H9 (cell line): ENCODE results near the gene BIN1. TPM values are rescaled to one million over a fixed set of nuclear protein-coding genes. Genes with fewer than 3 reads are reported as not detected.

Source experiments
- DNase-seq: peaks from one replicate; pipeline ENCODE4 v3.0.0-alpha.2; 2017
- H2AFZ ChIP-seq: one replicate; pipeline ENCODE4 v1.6.1; 2013; ENCODE audit warnings: mild to moderate bottlenecking, low read length, control low read depth, moderate library complexity
- H2AK5ac ChIP-seq: 2 replicates; pipeline ENCODE4 v1.6.1; 2013; ENCODE audit warnings: low read length, control low read depth, mixed read lengths; ENCODE audit not compliant: insufficient read length
- H2BK120ac ChIP-seq: one replicate; pipeline ENCODE4 v1.6.1; 2013; ENCODE audit warnings: low read depth, mild to moderate bottlenecking, low read length, control low read depth, inconsistent platforms; ENCODE audit not compliant: poor library complexity, severe bottlenecking
- H2BK12ac ChIP-seq: 2 replicates; pipeline ENCODE4 v1.6.1; 2013; ENCODE audit warnings: low read length, control low read depth, mixed read lengths, low read depth; ENCODE audit not compliant: insufficient read length
- H2BK15ac ChIP-seq: 2 replicates; pipeline ENCODE4 v1.6.1; 2013; ENCODE audit warnings: low read depth, low read length, control low read depth
- H2BK20ac ChIP-seq: one replicate; pipeline ENCODE4 v1.6.1; 2013; ENCODE audit warnings: low read depth, mild to moderate bottlenecking, low read length, control low read depth, inconsistent platforms; ENCODE audit not compliant: poor library complexity, severe bottlenecking
- H2BK5ac ChIP-seq: 2 replicates; pipeline ENCODE4 v1.6.1; 2013; ENCODE audit warnings: low read length, control low read depth, mixed read lengths; ENCODE audit not compliant: insufficient read length
- H3K14ac ChIP-seq: 2 replicates; pipeline ENCODE4 v1.6.1; 2013; ENCODE audit warnings: low read length, control low read depth; ENCODE audit not compliant: insufficient read depth
- H3K18ac ChIP-seq: 2 replicates; pipeline ENCODE4 v1.6.1; 2013; ENCODE audit warnings: low read depth, mild to moderate bottlenecking, mixed read lengths, low read length, control low read depth; ENCODE audit not compliant: insufficient read length
- H3K23ac ChIP-seq: 2 replicates; pipeline ENCODE4 v1.6.1; 2013; ENCODE audit warnings: low read length, control low read depth, mixed read lengths, low read depth; ENCODE audit not compliant: insufficient read length
- H3K23me2 ChIP-seq: 2 replicates; pipeline ENCODE4 v1.6.1; 2013; ENCODE audit warnings: low read depth, mild to moderate bottlenecking, mixed read lengths, low read length, control low read depth; ENCODE audit not compliant: insufficient read length, poor library complexity, severe bottlenecking
- H3K27ac ChIP-seq: 2 replicates; pipeline ENCODE4 v1.5.1; 2013; ENCODE audit warnings: low read length, control low read depth, mixed read lengths, low read depth; ENCODE audit not compliant: insufficient read length
- H3K27me3 ChIP-seq: 2 replicates; pipeline ENCODE4 v1.6.1; 2013; ENCODE audit warnings: low read length, control low read depth, inconsistent platforms; ENCODE audit not compliant: insufficient read depth
- H3K4ac ChIP-seq: 2 replicates; pipeline ENCODE4 v1.6.1; 2013; ENCODE audit warnings: low read depth, mild to moderate bottlenecking, control low read depth, inconsistent platforms, low read length, moderate library complexity
- H3K4me1 ChIP-seq: 2 replicates; pipeline ENCODE4 v1.6.1; 2013; ENCODE audit warnings: low read length, control low read depth, inconsistent platforms; ENCODE audit not compliant: insufficient read depth
- H3K4me2 ChIP-seq: 2 replicates; pipeline ENCODE4 v1.6.1; 2013; ENCODE audit warnings: low read length, control low read depth, mixed read lengths; ENCODE audit not compliant: insufficient read length, insufficient read depth
- H3K56ac ChIP-seq: 2 replicates; pipeline ENCODE4 v1.6.1; 2013; ENCODE audit warnings: low read depth, mild to moderate bottlenecking, mixed read lengths, low read length, control low read depth; ENCODE audit not compliant: insufficient read length
- H3K79me1 ChIP-seq: 2 replicates; pipeline ENCODE4 v1.6.1; 2013; ENCODE audit warnings: low read depth, mild to moderate bottlenecking, moderate library complexity, low read length, control low read depth, inconsistent platforms; ENCODE audit not compliant: insufficient read depth, poor library complexity, severe bottlenecking
- H3K79me2 ChIP-seq: 2 replicates; pipeline ENCODE4 v1.6.1; 2013; ENCODE audit warnings: low read length, control low read depth, inconsistent platforms; ENCODE audit not compliant: insufficient read depth
- H3K9ac ChIP-seq: 2 replicates; pipeline ENCODE4 v1.6.1; 2013; ENCODE audit warnings: low read length, control low read depth, mixed read lengths; ENCODE audit not compliant: insufficient read length; ENCODE audit errors: extremely low read depth
- H3K9me3 ChIP-seq: one replicate; pipeline ENCODE4 v1.6.1; 2013; ENCODE audit warnings: low read depth, low read length, inconsistent platforms; ENCODE audit not compliant: control insufficient read depth
- H3T11ph ChIP-seq: one replicate; pipeline ENCODE4 v1.6.1; 2013; ENCODE audit warnings: mild to moderate bottlenecking, low read length, control low read depth, inconsistent platforms
- H4K20me1 ChIP-seq: one replicate; pipeline ENCODE4 v1.6.1; 2013; ENCODE audit not compliant: control insufficient read depth, insufficient read length, insufficient read depth
- H4K5ac ChIP-seq: 2 replicates; pipeline ENCODE4 v1.6.1; 2013; ENCODE audit warnings: low read depth, mild to moderate bottlenecking, mixed read lengths, low read length, control low read depth; ENCODE audit not compliant: insufficient read length
- H4K8ac ChIP-seq: replicated peaks from 2 replicates; pipeline ENCODE4 v1.6.1; 2013; ENCODE audit warnings: low read length, control low read depth, mixed read lengths, low read depth; ENCODE audit not compliant: insufficient read length
- H4K91ac ChIP-seq: 2 replicates; pipeline ENCODE4 v1.6.1; 2013; ENCODE audit warnings: low read depth, mild to moderate bottlenecking, moderate library complexity, mixed read lengths, low read length, control low read depth; ENCODE audit not compliant: insufficient read length
- H3K27ac Mint-ChIP-seq, 3 experiments: 2 replicates in 2 of 3; 3 replicates in 1 of 3; pipeline ENCODE4 v1.8.0; 2020 to 2021; ENCODE audit warnings: mixed read lengths in 3 of 3, mild to moderate bottlenecking in 1 of 3, moderate library complexity in 1 of 3
- H3K27me3 Mint-ChIP-seq: 2 replicates; pipeline ENCODE4 v1.8.0; 2021; ENCODE audit warnings: low read depth, mild to moderate bottlenecking, moderate library complexity, mixed read lengths
- H3K36me3 Mint-ChIP-seq, 3 experiments: 2 replicates in 2 of 3; 3 replicates in 1 of 3; pipeline ENCODE4 v1.8.0; 2020 to 2021; ENCODE audit warnings: low read depth in 3 of 3, mixed read lengths in 3 of 3; ENCODE audit not compliant: insufficient read depth in 1 of 3
- H3K4me1 Mint-ChIP-seq, 2 experiments: 2 replicates each; pipeline ENCODE4 v1.8.0; 2020; ENCODE audit warnings: mixed read lengths in 2 of 2
- H3K4me3 Mint-ChIP-seq, 2 experiments: 2 replicates in 1 of 2; 3 replicates in 1 of 2; pipeline ENCODE4 v1.8.0; 2020 to 2021; ENCODE audit warnings: mild to moderate bottlenecking in 2 of 2, mixed read lengths in 2 of 2, moderate library complexity in 1 of 2
- H3K9me3 Mint-ChIP-seq, 2 experiments: 2 replicates in 1 of 2; 3 replicates in 1 of 2; pipeline ENCODE4 v1.8.0; 2020; ENCODE audit warnings: mild to moderate bottlenecking in 2 of 2, mixed read lengths in 2 of 2, moderate library complexity in 1 of 2
- CTCF ChIP-seq: fragments of 200-600 bp; sonication (generic); conservative IDR thresholded peaks from 3 replicates; pipeline ENCODE4 v1.8.0; 2021; ENCODE audit warnings: antibody characterized with exemption, mild to moderate bottlenecking
- WGBS: extraction: QIAGEN DNeasy Blood & Tissue Kit; methylation state at CpG from one replicate; pipeline ENCODE4 v1.1.7; 2013; ENCODE audit warnings: missing lambda C conversion rate, low lambda C conversion rate, mixed read lengths; ENCODE audit not compliant: insufficient read length; ENCODE audit errors: extremely low coverage; 5-methylcytosine and 5-hydroxymethylcytosine counted together
- total RNA-seq: library from RNA; stranded (reverse); gene quantifications from 2 replicates; pipeline ENCODE4 v1.2.1, GENCODE V29; 2021

Gene BIN1
- total RNA-seq, 1 experiment from 2014 or later, result 32.0 TPM

GRCh38 chr2:127056631-127057370, 50.2 kb downstream of the BIN1 start:
- TF ChIP-seq CTCF, result no peak
- no peak overlapping the region for H2BK12ac ChIP-seq
- H2AFZ ChIP-seq, result no peak overlapping the region
- H3K79me1 ChIP-seq, result no peaks in the 10 kb centered on the region
- no peak overlapping the region; the same call in 1 of the 2 replicates for H3K14ac ChIP-seq
- H3K27me3 ChIP-seq, result no peaks in the 10 kb centered on the region
- Mint-ChIP-seq H3K4me3 (no peak overlapping the region), H3K9me3 (no peaks in the 10 kb centered on the region; a peak in 1 of 5 replicates), H3K4me1 (peaks cover 0 to 10% of the 10 kb centered on the region in 2 experiments; a peak in 2 of 4 replicates), H3K27me3 (no peaks in the 10 kb centered on the region), H3K27ac (no peak overlapping the region; a peak in 1 of 7 replicates), H3K36me3 (peaks cover 3 to 7% (median 4%) of the 10 kb centered on the region in 3 experiments; a peak in 3 of 7 replicates)
- WGBS, result no CpG with 5 or more reads among the region's 25 CpGs
- H3K9ac ChIP-seq, result no peak overlapping the region
- H4K5ac ChIP-seq, result no peak overlapping the region
- no peak overlapping the region for H2AK5ac ChIP-seq
- no peak overlapping the region for H2BK15ac ChIP-seq
- H3K79me2 ChIP-seq, result no peaks in the 10 kb centered on the region
- DNase-seq, result no peak
- H3K56ac ChIP-seq, result no peak overlapping the region
- no peaks in the 10 kb centered on the region for H3K9me3 ChIP-seq
- no peak overlapping the region for H2BK120ac ChIP-seq
- H3T11ph ChIP-seq, result no peak overlapping the region
- no peak overlapping the region for H3K18ac ChIP-seq
- no peaks in the 10 kb centered on the region for H3K23me2 ChIP-seq
- no peak overlapping the region for H3K4me2 ChIP-seq
- H4K20me1 ChIP-seq, result no peaks in the 10 kb centered on the region
- H2BK20ac ChIP-seq, result no peak overlapping the region
- no peak overlapping the region for H2BK5ac ChIP-seq
- no peaks in the 10 kb centered on the region for H3K4me1 ChIP-seq
- H4K8ac ChIP-seq, result no peak overlapping the region
- H3K4ac ChIP-seq, result no peak overlapping the region
- no peak overlapping the region for H4K91ac ChIP-seq
- no peak overlapping the region for H3K27ac ChIP-seq
- H3K23ac ChIP-seq, result no peak overlapping the region
